Gastroesophageal sphincter (tissue), 3 donors: Measurements from ENCODE around the gene SLC9A2.

ENCODE experiments used
- CTCF ChIP-seq, 4 experiments: fragments of 200-600 bp in 2 of 4; fragments of 450-650 bp in 2 of 4; sonication (generic) in 1 of 4; IDR thresholded peaks; one replicate each; pipeline ENCODE4 v1.5.1; 2017 to 2019; ENCODE audit warnings: antibody characterized with exemption in 4 of 4, mild to moderate bottlenecking in 2 of 4, moderate library complexity in 2 of 4
- POLR2A ChIP-seq, 2 donors: fragments of 450-650 bp; IDR thresholded peaks; one replicate each; pipeline ENCODE4 v1.6.1; 2017; ENCODE audit warnings: antibody characterized with exemption in 2 of 2, mild to moderate bottlenecking in 2 of 2, moderate library complexity in 1 of 2

- TF ChIP-seq CTCF (IDR thresholded peaks at IDR 0.05) (no peak), POLR2A (IDR thresholded peaks at IDR 0.05) (no peak)
Observed at GRCh38 chr2:102664471-102664909, 45.1 kb downstream of the SLC9A2 start.
